Right lobe of liver (tissue), 6 donors: ENCODE measurements around the gene MAST1. TPM values are rescaled to one million over a fixed set of nuclear protein-coding genes. Genes with fewer than 3 reads are reported as not detected.
"Not testable (repeated sequence)": the region's sequence is repeated elsewhere in the genome, so short reads cannot be mapped to it uniquely, and the experiment has no call there.

Source experiments
- ATAC-seq, 4 donors: fragments of 200-7000 bp; cut with Tn5 transposase; one replicate each; pipeline ENCODE4 v1.9.1; 2020; ENCODE audit warnings: mild to moderate bottlenecking in 4 of 4, moderate library complexity in 4 of 4
- DNase-seq, 3 donors: peaks; one replicate each; pipeline ENCODE4 v3.0.0-alpha.2; 2020
- H3K27ac ChIP-seq, 3 donors: fragments of 200-600 bp; one replicate each; pipeline ENCODE4 v1.8.0; 2022
- H3K27me3 ChIP-seq, 2 donors: fragments of 200-600 bp; one replicate each; pipeline ENCODE4 v1.8.0; 2022
- H3K36me3 ChIP-seq, 4 donors: fragments of 200-600 bp; sonication (generic) in 1 of 4; one replicate each; pipeline versions ENCODE4 v1.5.1 to v1.8.0; 2017 to 2022; ENCODE audit warnings: control low read depth in 1 of 4
- H3K4me1 ChIP-seq, 4 donors: fragments of 200-600 bp; sonication (generic) in 1 of 4; one replicate each; pipeline versions ENCODE4 v1.5.1 to v1.8.0; 2017 to 2022; ENCODE audit warnings: control low read depth in 1 of 4
- H3K4me3 ChIP-seq, 3 donors: fragments of 200-600 bp; one replicate each; pipeline ENCODE4 v1.8.0; 2022
- H3K9me3 ChIP-seq, 4 donors: fragments of 200-600 bp; sonication (generic) in 1 of 4; one replicate each; pipeline versions ENCODE4 v1.5.1 to v1.8.0; 2017 to 2022; ENCODE audit warnings: control low read depth in 1 of 4
- CTCF ChIP-seq, 4 donors: fragments of 200-600 bp in 3 of 4; fragments of 450-650 bp in 1 of 4; IDR thresholded peaks; one replicate each; pipeline versions ENCODE4 v1.5.1 to v1.8.0; 2016 to 2022; ENCODE audit warnings: antibody characterized with exemption in 4 of 4, mild to moderate bottlenecking in 2 of 4
- POLR2A ChIP-seq: fragments of 450-650 bp; IDR thresholded peaks from one replicate; pipeline ENCODE4 v1.6.1; 2017; ENCODE audit warnings: antibody characterized with exemption, mild to moderate bottlenecking
- WGBS: methylation state at CpG from one replicate; pipeline ENCODE4 v1.1.6; 2018; ENCODE audit warnings: low coverage, low lambda C conversion rate; ENCODE audit not compliant: insufficient coverage; ENCODE audit errors: missing lambda C conversion rate; 5-methylcytosine and 5-hydroxymethylcytosine counted together
- intact Hi-C, 2 donors: fragments of 100-400 bp; cut with DNase I; formaldehyde crosslinking; loops; one replicate each; pipeline versions ENCODE4 v1.11.2 to v1.14.1; 2022
- total RNA-seq, 6 experiments: library from RNA; depleted of rRNA in 2 of 6; stranded (reverse); fragments of >200 nt in 2 of 6; fragmentation: NEBNext Ultra II Directional in 3 of 6; extraction: Animal tissue kit (Norgen Biotek cat#: 25700) in 3 of 6; gene quantifications; one replicate each; pipeline versions ENCODE4 v1.1.0 to v1.2.4, GENCODE V29; 2016 to 2023
- donor health status: DM: no; HTN: yes; CAD: no.
- donor health status: DM: no; HTN: no; CAD: no.
- donor health status: DM: no; HTN: no; CAD: no.
- donor health status: DM: no; HTN: yes; CAD: no.
- donor health status: DM: no; HTN: yes; CAD: no.

Gene MAST1
- total RNA-seq, 6 experiments from 2014 or later = 0.06 to 0.49 (median 0.34) TPM; not detected in 2

- no peaks in the 10 kb centered on the region for H3K27me3 ChIP-seq
- intact Hi-C loops = loop anchor here in 1 of 2 donors (10.0 kb wide), 1 partner anchor 47 kb away; the partner anchor contains the start of genes CALR and FARSA
- no peak for DNase-seq
- H3K9me3 ChIP-seq = peaks cover 0 to 5% (median 0%) of the 10 kb centered on the region in 4 donors
- no peak for TF ChIP-seq POLR2A
- TF ChIP-seq CTCF (IDR thresholded peaks at IDR 0.05) = no peak
- ATAC-seq = no peak
- 47% methylated on average over 2 of the region's 5 CpGs for WGBS
- H3K36me3 ChIP-seq = no peaks in the 10 kb centered on the region
- H3K27ac ChIP-seq = no peak overlapping the region
- H3K4me1 ChIP-seq = peaks cover 0 to 29% (median 6%) of the 10 kb centered on the region in 4 donors
- H3K4me3 ChIP-seq = no peak overlapping the region
These were observed 49.8 kb downstream of the MAST1 start for GRCh38 chr19:12888006-12888603.

- intact Hi-C loops = not testable (repeated sequence)
- peak overlapping the region in 1 of 3 donors; percentile 59 for H3K27ac ChIP-seq
- 36% methylated on average over 9 of the region's 10 CpGs for WGBS
These were observed 52.0 kb downstream of the MAST1 start for GRCh38 chr19:12890299-12890786.

GRCh38 chr19:12890787-12891552, 52.7 kb downstream of the MAST1 start, which contains the start of gene GCDH:
GCDH (plus strand) TSS chr19:12891160; CDS start chr19:12891305, 145 bp downstream.
- intact Hi-C loops = no loop called here
- DNase-seq = peak; percentile 95 to 99 (median 98)
- WGBS = under 1% methylated on average over 36 of the region's 49 CpGs
- peak within 1 kb of the TSS; percentile 92 to 96 (median 95) for H3K4me3 ChIP-seq
- no peaks in the 10 kb centered on the region for H3K27me3 ChIP-seq
- peak within 1 kb of the TSS in 2 of 3 donors; percentile 79 to 83 for H3K27ac ChIP-seq
- ATAC-seq = peak; percentile 94 to 97 (median 97)
- peaks cover 0 to 16% (median 6%) of the 10 kb centered on the region in 4 donors for H3K4me1 ChIP-seq
- H3K36me3 ChIP-seq = peaks cover 0 to 23% (median under 1%) of the 10 kb centered on the region in 4 donors
- TF ChIP-seq POLR2A (peak; percentile 81), CTCF (IDR thresholded peaks at IDR 0.05) (no peak)
- no peaks in the 10 kb centered on the region for H3K9me3 ChIP-seq

More at GRCh38 chr19:12890299-12890786, 52.0 kb downstream of the MAST1 start:
- H3K36me3 ChIP-seq = peaks cover 0 to 22% (median 0%) of the 10 kb centered on the region in 4 donors
- not testable (repeated sequence) for H3K4me3 ChIP-seq, H3K27me3 ChIP-seq, H3K9me3 ChIP-seq, ATAC-seq, DNase-seq
- peaks cover 0 to 16% (median 6%) of the 10 kb centered on the region in 4 donors for H3K4me1 ChIP-seq

- Histone ChIP-seq H3K9me3 (no peaks in the 10 kb centered on the region), H3K36me3 (peaks cover 0 to 29% (median 4%) of the 10 kb centered on the region in 4 donors), H3K27me3 (no peaks in the 10 kb centered on the region), H3K27ac (peak overlapping the region in 2 of 3 donors; percentile 79 to 83), H3K4me1 (peaks cover 0 to 16% (median 6%) of the 10 kb centered on the region in 4 donors), H3K4me3 (peak overlapping the region; percentile 92 to 96 (median 95))
- ATAC-seq (peak; percentile 1 to 58 (median 24)), DNase-seq (peak in 1 of 3 donors; percentile 74)
- TF ChIP-seq CTCF (IDR thresholded peaks at IDR 0.05) (no peak), POLR2A (no peak)
- 0% methylated on average over 7 of the region's 26 CpGs for WGBS
- intact Hi-C loops = no loop called here
These were observed 53.3 kb downstream of the MAST1 start for GRCh38 chr19:12891553-12892021.
